ENCODE measurements around the gene CHCHD3.

The CHCHD3 gene

GRCh38 chr7:132770055-132770454 is 311.8 kb downstream of the CHCHD3 start:
- no peak for DNase-seq (ENCODE audit: low spot score)

GRCh38 chr7:132769280-132769679 is 312.6 kb downstream of the CHCHD3 start:
- DNase-seq (ENCODE audit: low spot score) = no peak

- no peak for DNase-seq (ENCODE audit: low spot score)
Measured at GRCh38 chr7:132768099-132768498, 313.8 kb downstream of the CHCHD3 start.

GRCh38 chr7:132767378-132767777 is 314.5 kb downstream of the CHCHD3 start:
- no peak for DNase-seq (ENCODE audit: low spot score)

- DNase-seq (ENCODE audit: low spot score) = no peak
Measured at GRCh38 chr7:132766660-132767059, 315.2 kb downstream of the CHCHD3 start.

- DNase-seq (ENCODE audit: low spot score) = no peak
Measured at GRCh38 chr7:132765861-132766260, 316.0 kb downstream of the CHCHD3 start.

GRCh38 chr7:132764762-132765161 is 317.1 kb downstream of the CHCHD3 start:
- DNase-seq (ENCODE audit: low spot score) = no peak

- no peak for DNase-seq (ENCODE audit: low spot score)
Measured at GRCh38 chr7:132760866-132761265, 321.0 kb downstream of the CHCHD3 start.

GRCh38 chr7:132760244-132760623 is 321.7 kb downstream of the CHCHD3 start:
- DNase-seq (ENCODE audit: low spot score) = no peak

GRCh38 chr7:132759482-132760243 is 322.2 kb downstream of the CHCHD3 start:
- no peak for DNase-seq (ENCODE audit: low spot score)

- no peak for DNase-seq (ENCODE audit: low spot score)
Measured at GRCh38 chr7:132758986-132759385, 322.9 kb downstream of the CHCHD3 start.

- no peak for DNase-seq (ENCODE audit: low spot score)
Measured at GRCh38 chr7:132757783-132758182, 324.1 kb downstream of the CHCHD3 start.

- DNase-seq (ENCODE audit: low spot score) = no peak
Measured at GRCh38 chr7:132756484-132756990, 325.4 kb downstream of the CHCHD3 start.

- DNase-seq (ENCODE audit: low spot score) = peak; percentile 93
Measured at GRCh38 chr7:132755538-132756483, 326.1 kb downstream of the CHCHD3 start.

GRCh38 chr7:132752431-132752830 is 329.5 kb downstream of the CHCHD3 start:
- DNase-seq (ENCODE audit: low spot score) = no peak

GRCh38 chr7:132751244-132751647 is 330.6 kb downstream of the CHCHD3 start:
- DNase-seq (ENCODE audit: low spot score) = no peak

- no peak for DNase-seq (ENCODE audit: low spot score)
Measured at GRCh38 chr7:132750530-132751217, 331.2 kb downstream of the CHCHD3 start.

GRCh38 chr7:132750096-132750495 is 331.8 kb downstream of the CHCHD3 start:
- no peak for DNase-seq (ENCODE audit: low spot score)

- no peak for DNase-seq (ENCODE audit: low spot score)
Measured at GRCh38 chr7:132745510-132745909, 336.4 kb downstream of the CHCHD3 start.

- no peak for DNase-seq (ENCODE audit: low spot score)
Measured at GRCh38 chr7:132743974-132744373, 337.9 kb downstream of the CHCHD3 start.

- DNase-seq (ENCODE audit: low spot score) = no peak
Measured at GRCh38 chr7:132742189-132742612, 339.7 kb downstream of the CHCHD3 start.

GRCh38 chr7:132740176-132740575 is 341.7 kb downstream of the CHCHD3 start:
- no peak for DNase-seq (ENCODE audit: low spot score)

Measured in globus pallidus (tissue), 1 donor.